SH-SY5Y (cell line): ENCODE measurements around the gene HDAC6.

Source experiments
- GATA2 ChIP-seq: IDR thresholded peaks from 2 replicates; pipeline ENCODE4 v1.6.1; 2011; ENCODE audit warnings: mild to moderate bottlenecking, low read depth, low read length
- GATA3 ChIP-seq: IDR thresholded peaks from 2 replicates; pipeline ENCODE4 v1.6.1; 2011; ENCODE audit warnings: low read depth, mild to moderate bottlenecking, low read length, moderate library complexity

DNA sequence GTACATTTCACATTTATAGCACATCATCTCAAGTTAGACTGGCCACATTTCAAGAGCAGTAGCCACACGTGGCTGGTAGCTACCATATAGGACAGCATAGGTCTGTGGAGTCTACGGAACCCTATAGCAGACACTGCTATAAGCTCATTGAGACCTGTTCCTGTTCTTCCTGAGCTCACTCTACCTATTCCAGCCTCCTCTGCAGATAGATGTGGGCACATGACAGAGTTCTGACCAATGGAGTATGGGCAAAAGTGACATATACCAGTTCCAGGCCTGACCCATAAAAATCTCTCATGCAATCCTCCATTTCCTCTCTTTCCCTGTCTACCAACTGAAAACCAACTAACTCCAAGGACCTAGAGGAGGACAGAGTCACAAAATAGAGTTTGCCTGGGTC, 3.5 kb upstream of the HDAC6 start:
- no peak for TF ChIP-seq GATA3
- TF ChIP-seq GATA2 = no peak
